ENCODE data around the gene TP73.

TP73 gene

DNA sequence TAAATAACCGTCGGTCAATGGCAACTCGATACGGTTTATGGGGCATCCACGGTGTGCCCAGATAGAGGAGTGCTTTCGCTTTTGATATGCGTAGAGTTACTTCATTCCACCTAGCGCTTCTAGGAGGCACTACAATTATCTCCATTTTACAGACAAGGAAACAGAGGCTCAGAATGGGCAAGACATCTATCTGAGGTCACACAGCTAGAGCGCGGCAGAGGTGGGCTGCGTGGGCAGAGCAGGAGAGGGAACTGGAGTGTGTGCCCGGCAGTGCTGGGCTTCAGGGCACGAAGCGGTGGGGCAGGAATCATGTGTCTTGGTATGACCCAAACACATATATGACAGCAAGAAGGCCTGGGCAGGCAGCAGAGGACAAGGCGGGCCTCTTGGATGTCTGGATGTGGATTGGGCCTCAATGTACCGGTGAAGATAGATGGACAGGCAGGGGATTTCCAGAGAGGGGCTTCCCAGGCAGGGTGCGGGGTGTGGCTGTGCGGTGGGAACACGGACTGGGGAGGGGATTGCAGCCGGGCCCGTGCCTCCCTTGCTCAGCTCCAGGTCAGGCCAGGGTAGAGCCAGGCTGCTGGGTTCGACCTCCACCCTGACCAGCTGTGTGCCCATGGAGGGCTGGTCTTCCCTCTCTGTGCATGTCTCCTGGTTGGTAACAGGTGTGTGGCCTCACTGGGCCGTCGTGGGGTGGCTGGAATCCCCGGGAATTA, 21.2 kb downstream of the TP73 start:
- peak; percentile 18 for DNase-seq

GRCh38 chr1:3674100-3675094, 22.1 kb downstream of the TP73 start:
- DNase-seq = no peak

- DNase-seq = peak; percentile 0
Observed at GRCh38 chr1:3675436-3675835, 23.1 kb downstream of the TP73 start.

DNA sequence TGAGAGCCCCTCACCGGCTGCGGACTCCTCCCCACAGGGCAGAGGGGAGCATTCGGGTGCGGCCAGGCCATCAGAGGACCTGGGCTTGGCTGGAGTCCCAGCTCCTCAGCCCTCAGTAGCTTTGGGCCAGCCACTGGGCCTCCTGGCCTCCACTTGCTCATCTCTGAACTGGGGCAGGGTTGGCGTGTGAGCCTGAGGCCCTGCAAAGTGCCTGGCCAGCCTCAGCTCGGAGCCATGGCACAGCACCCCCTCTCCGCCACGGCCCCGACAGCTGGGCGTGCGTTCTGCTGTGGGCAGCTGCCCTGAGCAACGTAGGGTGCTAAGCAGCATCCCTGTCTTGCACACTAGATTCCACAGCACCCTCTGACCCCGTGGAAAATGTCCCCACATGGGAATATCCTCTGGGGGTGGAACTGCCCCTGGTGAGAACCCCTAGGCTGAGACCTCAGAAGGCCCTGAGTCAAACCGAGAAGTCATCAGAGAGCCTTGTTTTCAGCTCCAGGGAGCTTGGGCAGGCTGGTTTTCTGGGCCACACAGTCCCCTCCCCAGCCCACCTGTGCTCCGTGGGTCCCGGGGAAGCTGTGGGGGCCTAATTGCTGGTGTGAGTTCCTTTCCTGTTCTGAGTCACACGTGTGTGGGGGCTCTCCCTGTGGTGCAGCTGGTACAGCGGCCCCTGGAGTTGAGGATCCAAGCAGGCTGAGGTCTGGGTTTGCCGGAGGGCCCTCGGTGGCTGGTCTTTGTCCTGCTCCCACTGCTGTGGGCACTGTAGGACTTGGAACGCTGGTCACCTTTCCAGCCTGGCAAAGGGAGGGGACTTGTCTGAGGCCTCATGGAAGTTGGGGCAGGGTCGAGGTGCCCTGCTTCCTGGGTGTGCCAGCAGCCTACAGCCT, 24.5 kb downstream of the TP73 start:
- peak; percentile 1 for DNase-seq

DNA sequence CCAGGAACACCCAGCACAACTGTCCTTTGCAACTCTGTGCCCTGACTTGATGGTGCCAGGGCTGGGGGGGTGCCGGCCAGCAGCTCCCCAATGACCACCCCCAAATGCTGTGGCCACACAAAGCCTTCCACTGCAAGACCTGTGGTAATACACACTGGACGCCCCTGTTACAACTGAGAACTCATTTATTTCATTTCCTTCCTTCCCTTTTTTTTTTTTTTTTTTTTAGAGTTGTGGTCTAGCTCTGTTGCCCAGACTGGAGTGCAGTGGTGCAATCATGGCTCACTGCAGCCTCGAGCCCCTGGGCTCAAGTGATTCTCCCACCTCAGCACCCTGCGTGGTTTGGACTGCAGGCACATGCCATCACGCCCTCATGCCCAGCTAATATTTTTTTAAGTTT, 25.2 kb downstream of the TP73 start:
- DNase-seq = peak; percentile 5

DNA sequence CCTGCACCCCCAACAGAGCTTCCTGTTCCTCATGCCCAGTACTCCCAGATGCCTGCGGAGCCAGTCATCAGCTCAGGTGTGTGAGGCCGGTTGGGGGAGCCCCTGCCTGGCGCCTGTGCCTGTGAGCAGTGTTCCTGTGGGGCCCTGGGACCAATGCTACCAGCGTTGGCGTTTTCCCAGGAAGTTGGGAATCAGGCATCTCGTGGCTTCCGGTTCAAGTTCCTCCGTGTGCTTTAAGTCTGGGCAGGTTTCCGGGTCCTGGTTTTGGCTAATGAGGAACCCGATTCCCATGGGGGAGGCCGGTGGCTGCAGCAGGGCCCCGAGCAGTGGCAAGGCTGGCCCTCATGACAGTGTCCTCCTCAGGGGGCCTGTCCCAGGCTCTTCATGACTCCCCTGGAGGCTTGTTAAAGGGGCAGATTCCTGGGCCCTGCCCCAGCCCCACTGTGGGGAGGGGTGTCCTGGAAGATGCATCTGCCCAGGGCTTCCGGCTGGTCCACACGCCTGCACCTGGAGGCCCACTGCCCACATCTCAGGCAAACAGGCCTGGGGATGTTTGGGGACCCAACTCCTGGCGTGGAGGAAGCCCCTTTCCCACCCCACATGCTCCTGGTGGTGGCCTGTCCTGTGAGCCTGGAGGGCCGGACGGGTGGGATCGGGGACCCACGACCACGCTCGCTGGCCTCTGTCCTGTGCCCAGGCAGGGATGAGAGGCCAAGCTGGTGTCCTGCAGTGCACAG, 26.2 kb downstream of the TP73 start:
- peak; percentile 6 for DNase-seq

DNA sequence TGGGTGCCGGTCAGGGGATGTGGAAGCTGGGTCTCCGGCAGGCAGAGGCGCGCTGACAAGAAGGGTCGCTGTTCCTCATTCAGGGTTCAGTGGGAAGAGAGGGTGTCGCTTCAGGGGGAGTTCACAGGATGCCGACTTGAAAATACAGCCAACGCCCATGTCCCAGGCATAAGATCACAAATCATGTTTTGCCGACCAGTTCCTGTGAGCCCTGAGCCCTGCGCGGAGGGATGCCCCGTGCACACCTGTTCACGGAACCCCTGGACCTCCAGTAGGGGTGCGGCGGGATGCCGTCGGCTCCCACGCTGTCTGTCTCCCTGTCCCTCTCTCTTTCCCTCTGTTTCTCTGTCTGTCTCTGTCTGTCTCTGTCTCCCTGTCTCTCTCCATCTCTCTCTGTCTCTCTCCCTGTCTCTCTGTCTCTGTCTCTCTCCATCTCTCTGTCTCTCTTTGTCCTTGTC, 26.8 kb downstream of the TP73 start:
- DNase-seq = peak; percentile 2

DNA sequence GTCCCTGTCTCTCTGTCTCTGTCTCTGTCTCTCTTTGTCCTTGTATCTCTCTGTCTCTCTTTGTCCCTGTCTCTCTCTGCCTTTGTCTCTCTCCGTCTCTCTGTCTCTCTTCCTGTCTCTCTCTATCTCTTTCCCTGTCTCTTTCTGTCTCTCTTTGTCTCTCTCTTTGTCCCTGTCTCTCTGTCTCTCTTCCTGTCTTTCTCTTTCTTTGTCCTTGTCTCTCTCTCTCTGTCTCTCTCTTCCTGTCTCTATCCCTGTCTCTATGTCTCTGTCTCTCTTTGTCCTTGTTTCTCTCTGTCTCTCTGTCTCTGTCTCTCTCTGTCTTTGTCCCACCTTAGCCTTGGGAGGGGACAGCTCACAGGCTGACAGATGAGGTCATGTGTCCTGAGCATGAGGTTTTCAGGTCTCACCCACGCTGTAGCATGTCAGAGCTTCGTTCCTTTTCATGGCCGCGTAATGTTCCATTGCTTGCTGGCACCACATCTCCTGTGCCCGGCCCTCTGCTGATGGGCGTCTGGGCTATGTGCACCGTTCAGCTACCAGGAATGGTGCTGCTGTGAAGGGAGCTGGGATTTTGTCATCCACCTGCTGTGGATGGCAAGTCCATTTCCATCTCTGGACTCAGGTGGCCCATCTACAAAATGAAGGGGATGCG, 27.6 kb downstream of the TP73 start:
- peak; percentile 0 for DNase-seq

DNA sequence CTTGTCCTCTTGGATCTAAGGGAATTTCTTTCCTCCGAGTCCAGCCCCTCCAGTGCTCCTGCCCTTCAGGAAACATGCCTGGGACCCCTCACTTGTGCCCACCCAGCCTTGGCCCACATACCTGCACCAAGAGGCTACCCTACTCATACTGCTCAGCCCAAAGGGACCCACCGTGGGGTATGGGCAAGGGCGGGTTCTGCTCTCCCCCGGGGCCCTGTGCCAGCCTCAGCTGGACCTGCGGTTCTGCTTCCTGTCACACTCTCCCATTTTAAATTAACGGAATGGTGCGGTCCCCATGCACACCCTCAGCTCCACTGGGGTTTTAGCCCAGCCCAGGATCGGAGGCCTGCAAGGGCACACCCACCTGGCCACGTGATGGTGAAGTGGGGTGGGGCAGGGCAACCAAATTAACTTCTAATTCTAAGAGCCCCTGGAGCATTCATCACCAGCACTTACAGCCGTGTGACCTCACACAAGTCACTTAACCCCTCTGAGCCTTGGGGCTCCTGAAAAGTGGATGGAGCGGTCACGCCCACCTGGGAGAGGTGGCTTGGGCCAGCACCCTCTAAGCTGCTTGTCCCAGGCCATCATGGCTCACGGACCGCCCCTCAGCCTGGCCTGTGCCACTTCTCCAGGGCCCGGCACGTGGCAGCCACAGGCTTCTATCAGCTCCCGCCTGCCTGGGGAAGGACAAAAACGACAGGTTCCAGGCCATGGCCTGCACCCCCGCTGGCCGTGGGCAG, 28.3 kb downstream of the TP73 start:
- DNase-seq = peak; percentile 0

- DNase-seq = peak; percentile 0
Observed at GRCh38 chr1:3681231-3681897, 29.0 kb downstream of the TP73 start.

DNA sequence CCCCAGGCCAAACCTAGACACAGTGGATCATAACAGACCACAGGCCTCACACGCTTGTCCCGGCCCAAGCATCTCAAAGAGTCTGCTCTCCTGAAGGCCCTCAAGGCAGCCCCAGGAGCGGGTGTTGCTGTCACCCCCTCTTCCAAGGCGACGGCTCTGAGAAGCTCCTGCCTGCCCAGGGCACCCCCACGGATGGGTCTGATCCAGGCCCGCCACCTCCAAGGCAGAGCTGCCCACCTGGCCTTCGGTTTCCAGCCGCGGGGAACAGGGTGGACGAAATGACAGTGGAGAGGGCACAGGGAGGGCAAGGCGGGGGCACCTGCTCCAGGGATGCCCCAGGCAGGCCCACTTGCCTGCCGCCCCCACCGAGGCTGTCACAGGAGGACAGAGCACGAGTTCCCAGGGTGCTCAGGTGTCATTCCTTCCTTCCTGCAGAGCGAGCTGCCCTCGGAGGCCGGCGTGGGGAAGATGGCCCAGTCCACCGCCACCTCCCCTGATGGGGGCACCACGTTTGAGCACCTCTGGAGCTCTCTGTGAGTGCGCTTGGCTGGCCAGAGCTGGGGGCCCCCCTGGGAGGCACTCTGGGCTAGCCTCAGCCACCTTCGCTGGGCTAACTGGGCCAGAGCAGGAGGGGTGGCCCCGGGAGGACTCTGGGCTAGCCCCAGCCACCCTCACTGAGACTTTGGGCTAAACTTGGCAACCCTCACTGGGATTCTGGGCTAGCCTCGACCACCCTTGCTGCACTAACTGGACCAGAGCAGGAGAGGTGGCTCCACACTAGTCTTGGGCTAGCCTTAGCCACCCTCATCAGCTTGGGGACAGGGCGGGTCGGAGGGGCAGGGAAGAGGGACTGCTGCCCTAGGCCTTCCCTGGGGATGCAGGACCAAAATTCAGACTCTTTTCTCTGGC, 29.8 kb downstream of the TP73 start:
- DNase-seq = peak; percentile 0

DNA sequence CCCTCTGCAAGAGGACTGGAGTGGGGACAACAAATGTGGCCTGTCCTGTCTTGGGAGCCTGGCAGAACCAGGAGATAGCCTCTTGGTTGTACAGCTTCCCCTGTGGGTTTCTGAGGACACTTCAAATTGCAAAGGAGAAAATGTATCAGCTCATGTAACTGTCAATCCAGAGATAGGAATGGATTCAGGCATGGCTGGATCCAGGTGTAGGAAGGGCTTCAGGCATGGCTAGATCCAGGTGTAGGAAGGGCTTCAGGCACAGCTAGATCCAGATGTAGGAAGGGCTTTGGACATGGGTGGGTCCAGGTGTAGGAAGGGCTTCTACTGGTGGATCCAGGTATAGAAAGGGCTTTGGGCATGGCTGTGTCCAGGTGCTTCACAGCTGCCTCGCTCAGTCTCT, 30.9 kb downstream of the TP73 start:
- no peak for DNase-seq

GRCh38 chr1:3683992-3684391, 31.7 kb downstream of the TP73 start:
- no peak for DNase-seq

DNA sequence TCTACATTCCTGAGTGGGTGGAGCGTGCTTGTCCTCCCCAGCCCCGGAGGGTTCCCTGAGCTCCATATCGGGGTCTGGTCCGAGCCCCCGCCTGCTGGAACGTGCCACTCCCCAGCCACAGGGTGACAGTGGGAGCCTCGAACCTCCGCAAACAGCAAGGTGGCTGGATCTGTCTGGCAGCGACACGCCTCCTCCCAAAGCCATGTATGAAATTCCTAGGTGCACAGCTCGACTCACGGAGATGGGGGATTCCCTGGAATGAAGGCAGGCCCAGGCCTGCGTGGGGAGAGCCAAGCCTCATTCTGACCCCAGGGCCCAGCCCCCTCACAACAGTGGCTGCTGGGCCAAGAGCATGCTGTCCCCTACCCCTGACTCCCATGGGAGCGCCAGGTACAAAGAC, 32.9 kb downstream of the TP73 start:
- DNase-seq = no peak

GRCh38 chr1:3685906-3686305, 33.6 kb downstream of the TP73 start:
- no peak for DNase-seq

GRCh38 chr1:3687504-3687903, 35.2 kb downstream of the TP73 start:
- DNase-seq = no peak

DNA sequence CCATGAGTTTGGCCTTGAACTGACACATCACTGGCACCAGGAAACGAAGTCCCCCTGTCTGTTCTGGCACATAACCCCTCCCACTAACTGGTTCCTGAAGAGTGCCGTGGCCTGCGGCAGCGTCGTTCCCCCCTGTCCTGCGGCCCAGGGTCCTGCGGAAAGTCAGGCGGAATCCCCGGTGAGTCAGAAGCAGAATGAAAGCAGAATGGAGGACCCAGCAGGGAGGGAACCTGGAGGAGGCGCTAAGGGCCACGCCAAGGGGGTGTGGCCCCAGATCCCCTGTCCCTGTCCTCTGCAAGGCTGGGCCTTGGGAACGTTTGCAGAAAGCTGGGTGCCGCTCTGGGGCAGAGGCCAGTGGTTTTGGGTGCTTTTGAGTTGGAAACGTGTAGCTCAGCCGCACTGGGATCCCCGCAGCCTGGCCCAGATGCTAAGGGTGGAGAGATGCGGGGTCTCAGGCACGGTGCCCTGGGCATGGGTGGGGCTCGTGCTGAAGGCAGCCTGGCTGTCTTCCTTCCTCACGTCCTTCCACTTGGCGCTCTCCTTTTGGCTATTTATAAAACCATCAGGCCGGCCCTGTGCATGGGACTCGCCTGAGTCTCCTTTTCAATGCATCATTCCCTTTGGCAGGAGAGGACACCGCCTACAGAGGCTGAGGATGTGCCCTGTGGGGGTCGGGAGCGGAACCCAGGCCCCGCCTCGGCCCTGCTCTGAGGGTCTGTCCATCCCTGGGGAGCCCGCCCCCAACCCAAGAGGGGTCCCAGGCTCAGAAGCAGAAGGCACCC, 36.2 kb downstream of the TP73 start:
- DNase-seq = no peak

DNA sequence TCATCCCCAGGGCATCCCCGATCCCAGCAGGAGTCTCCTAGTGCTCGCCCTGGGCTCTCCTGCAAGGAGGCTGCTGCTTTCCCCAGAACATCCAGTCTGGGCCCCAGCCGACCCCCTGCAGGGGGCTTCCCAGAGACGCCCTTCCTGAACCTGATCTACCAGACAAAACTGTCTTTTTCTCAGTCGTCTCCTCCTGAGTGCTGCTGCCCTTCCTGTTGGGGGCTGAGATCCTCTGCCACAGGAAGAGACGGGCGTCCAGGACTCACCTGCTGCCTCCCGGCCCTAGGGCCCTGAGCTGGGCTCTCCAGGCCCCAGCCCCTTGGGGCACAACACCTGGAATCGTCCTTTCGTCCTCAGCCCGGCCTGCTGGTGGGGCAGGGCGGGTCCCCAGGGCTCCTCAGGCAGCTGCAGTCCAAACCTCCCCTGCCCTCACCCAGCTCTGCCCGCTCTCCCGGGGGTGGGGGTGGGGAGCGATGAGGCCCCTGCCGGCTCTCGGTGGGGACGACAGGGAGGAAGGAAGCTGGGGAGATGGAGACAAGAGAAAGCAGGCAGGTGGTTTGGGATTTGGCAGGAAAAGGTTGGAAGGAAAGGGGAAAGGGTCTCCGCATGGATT, 36.9 kb downstream of the TP73 start:
- DNase-seq = no peak

All from CD4-positive, alpha-beta T cell treated with Interferon gamma for 1 hour (primary cell).